CD4-positive, alpha-beta T cell treated with Interleukin-4 for 1 hour (primary cell): ENCODE measurements around the gene EN2.

Experiments
- DNase-seq, 2 donors: peaks; one replicate each; pipeline ENCODE4 v3.0.0-alpha.2; 2020 to 2022

The EN2 gene

DNA sequence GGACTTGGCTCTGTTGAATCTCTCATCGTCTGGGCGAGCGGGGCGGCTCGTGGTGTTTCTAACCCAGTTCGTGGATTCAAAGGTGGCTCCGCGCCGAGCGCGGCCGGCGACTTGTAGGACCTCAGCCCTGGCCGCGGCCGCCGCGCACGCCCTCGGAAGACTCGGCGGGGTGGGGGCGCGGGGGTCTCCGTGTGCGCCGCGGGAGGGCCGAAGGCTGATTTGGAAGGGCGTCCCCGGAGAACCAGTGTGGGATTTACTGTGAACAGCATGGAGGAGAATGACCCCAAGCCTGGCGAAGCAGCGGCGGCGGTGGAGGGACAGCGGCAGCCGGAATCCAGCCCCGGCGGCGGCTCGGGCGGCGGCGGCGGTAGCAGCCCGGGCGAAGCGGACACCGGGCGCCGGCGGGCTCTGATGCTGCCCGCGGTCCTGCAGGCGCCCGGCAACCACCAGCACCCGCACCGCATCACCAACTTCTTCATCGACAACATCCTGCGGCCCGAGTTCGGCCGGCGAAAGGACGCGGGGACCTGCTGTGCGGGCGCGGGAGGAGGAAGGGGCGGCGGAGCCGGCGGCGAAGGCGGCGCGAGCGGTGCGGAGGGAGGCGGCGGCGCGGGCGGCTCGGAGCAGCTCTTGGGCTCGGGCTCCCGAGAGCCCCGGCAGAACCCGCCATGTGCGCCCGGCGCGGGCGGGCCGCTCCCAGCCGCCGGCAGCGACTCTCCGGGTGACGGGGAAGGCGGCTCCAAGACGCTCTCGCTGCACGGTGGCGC is at the start of gene EN2:
EN2 (plus strand) TSS at position 19 of the 767 bp plus-strand sequence; CDS start at position 268, 249 bp downstream.
- no peak for DNase-seq

DNA sequence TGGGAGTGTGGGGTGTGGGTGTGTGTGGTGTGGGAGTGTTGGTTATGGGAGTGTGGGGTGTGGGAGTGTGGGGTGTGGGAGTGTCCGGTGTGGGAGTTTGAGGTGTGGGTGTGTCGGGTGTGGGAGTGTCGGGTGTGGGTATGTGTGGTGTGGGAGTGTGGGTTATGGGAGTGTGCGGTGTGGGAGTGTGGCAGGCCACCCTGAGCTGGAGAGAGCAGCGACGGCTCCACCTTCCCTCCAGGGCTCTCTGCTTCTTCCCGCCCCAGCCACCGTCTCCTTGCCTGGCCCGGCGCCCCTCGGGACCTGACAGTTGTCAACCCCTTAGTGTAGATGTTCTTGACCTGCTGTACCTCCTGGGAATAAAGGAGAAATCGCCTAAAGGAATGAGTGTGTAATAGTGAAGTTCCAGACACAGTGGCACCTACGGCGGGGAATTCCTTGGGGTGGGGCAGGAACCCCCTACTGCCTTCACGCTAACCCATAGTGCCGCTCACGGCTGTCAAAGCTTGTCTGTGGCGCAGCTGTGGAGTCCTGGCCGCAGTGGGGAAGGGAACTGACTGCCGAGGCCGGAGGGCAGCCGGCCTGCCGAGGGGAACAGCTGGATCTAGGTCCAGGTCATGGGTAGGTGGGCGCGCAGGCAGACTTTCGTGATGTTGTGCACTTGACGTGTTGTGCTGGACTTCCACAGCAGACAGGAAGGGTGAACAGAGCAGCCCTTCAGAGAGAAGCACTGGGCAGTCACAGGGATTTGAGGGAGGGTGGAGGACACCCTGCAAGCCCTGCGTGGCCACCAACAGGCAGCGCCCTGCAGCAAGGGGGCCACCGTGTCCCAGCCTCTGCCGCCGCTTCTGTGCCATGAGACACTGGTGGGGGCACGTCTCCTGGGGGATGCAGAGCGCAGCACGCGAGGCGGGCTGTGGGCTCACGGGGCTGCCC is 49.0 kb upstream of the EN2 start:
- DNase-seq = no peak

DNA sequence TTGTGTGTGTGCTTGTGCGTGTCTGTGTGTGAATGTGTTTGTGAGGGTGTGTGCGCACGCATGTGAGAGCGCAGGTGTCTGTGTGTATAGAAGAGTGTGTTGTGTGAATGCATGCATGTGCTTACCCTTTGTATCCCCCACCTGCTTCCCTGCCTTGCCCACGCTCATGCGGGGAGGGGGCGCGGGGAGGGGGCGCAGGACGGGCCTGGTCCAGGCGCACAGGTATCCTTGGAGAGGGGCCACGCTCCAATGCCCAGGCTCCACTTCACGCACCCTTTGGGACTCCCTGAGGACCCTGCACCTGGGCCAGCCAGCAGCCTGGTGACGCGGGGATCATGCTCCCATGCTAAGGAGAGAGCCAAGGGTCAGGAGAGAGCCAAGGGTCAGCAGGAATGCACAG is 47.9 kb upstream of the EN2 start:
- no peak for DNase-seq

DNA sequence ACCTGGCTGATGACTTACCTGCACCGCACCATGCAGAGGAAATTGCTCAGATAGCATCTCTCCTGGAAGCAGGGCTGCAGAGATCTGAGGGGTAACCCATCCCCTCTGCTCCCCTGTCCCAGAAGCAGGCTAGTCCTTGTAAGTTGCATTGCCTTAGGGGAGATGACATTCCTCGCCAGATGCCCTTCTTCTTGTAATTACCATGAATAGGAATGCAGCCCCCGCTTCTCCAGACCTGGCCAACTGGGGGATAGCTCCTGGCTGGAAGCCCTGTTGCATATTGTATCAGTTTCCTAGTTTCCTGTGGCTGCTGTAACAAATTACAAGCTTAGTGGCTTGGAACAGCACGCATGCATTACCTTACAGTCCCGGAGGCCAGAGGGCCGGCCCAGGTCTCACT is 47.5 kb upstream of the EN2 start:
- DNase-seq = no peak

DNA sequence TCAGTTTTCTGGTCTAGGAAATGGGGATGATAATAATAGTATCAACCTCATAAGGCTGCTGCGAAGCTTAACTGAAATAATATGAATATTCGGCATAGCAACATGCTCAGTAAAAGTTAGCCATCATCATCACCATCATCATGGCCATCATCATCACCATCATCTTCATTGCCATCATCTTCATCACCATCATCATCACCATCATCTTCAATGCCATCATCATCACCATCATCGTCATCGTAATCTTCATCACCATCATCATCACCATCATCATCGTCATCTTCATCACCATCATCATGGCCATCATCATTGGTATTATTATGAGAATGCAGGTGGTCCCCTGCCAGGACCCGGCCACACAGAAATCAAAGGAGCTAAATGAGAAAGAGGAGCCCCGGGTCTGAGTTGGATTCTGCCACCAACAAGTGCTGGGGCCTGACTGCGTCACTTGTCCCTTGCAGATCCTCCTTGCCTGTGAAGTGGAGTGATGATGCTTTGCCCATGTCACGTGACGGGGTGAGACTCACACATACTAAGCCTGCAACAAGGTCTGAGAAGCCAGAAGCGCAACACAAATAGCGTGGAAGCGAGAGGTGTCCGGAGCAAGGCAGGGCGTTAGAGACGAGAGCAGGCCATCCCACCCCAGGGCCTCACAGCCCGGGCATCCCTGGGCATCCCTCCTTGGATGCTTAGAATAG is 46.1 kb upstream of the EN2 start:
- no peak for DNase-seq

DNA sequence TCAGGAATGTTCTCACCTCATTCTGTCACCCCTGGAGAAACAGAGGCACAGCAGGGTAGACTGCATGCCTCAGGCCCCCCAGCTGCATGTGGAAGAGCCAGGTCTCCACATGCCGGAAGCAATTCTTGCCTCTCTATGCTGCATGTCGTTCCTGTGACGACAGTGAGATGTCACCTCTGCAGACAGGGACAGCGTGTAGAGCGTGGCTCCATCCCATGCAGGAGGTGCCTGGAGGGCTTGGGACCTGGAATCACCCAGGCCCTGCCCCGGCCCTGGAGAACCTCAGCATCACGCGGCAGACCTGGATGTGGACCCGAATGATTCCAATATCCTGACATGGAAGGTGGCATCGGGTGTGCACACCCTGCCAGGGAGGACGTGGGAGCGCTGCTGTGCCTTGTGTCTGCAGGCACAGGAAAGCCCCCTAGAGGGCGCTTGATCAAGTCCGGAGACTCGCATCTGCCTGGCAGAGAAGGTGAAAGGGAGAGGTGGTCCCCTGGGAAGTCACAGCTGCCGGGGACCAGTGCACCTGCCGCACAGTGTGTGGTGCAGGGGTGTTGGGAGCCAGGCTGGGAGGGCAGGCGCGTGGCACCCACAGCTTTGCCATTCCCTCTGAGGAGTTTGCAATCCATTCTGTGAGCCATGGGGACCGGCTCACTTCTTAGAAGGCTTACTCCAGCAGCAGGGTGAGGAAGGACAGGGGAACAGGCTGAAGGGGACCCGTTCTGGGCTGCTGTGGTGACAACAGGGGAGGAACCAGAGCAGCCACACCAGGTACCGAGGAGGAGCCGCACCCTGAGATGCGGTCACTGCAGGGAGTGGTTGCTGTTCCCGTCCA is 45.3 kb upstream of the EN2 start:
- DNase-seq = peak; percentile 16 to 23

DNA sequence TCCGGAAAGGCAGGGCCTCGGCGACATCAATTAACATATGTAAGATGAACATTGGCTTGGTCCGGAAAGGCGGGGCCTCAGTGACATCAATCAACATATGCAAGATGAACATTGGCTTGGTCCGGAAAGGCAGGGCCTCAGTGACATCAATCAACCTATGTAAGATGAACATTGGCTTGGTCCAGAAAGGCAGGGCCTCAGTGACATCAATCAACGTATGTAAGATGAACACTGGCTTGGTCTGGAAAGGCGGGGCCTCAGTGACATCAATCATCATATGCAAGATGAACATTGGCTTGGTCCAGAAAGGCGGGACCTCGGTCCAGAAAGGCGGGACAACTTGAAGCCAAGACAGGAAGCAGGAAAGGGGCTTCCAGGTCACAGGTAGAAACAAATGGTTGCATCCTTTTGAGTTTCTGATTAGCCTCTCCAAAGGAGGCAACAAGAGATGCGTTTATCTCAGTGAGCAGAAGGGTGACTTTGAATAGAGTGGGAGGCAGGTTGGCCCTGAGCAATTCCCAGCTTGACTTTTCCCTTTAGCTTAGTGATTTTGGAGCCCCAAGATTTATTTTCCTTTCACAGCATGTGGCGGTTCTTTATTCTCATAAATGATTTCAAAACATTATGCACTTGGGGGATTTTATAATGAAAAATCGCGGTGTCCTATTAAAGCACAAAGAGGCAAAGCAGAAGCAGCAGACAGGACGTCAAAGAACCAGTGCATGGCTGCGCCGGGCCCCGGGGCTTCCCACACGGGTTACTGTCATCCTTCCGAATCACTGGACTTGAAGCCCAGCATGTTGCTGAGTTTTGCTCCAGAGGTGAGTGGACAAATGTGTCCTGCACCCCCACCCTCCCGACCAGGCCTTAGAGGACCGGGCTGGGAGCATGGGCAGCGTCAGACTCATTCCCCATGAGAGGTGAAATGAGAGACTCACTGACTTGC is 43.1 kb upstream of the EN2 start:
- no peak for DNase-seq

DNA sequence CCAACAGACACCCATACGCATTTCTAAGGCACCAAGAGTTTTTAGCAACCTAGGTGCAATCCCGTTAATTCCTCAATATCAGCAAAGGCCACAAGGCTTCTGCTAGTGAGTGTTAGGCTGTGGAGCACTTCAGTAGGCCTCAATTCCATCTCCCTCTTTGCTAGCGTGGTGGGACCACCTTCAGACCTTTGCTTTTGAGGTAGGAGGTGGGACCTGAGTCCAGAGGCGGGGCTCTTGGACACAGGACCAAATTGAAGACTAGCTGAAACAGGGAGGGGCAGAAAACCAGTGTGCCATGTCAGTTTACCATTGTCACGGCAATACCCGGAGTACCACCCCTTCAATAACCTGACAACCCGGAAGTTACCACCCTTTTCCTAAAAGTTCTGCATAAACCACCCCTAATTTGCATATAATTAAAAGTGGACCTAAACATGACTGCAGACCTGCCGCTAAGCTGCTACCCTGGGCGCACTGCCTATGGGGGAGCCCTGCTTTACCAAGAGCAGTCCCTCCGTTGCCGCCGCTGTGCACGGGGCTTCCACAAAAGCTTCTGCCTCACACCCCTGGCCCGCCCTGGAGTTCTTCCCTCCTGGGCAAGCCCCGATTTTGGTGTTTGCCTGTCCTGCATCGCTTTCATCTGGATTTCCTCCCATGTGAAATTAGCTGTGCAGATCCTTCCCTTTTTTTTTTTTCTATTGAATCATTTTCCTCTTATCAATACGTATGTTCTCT is 41.1 kb upstream of the EN2 start:
- DNase-seq = no peak

DNA sequence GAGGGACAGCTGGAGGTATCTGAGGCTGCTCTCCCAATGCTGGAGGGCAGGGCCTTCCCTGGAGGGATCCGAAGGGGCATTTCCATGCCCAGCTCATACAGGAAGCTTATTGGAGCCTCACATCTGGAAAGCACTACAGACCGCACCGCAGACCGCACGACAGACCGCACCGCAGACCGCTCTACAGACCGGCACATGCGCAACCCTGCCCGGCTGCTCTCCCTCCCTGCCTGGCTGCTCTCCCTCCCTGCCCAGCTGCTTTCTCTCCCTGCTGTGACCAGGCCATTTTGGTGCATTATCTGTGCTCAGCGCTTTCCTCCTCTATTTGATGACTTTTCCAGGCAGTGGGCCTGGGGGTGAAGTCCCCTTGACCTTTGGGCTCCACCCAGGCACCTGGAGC is 39.6 kb upstream of the EN2 start:
- DNase-seq = no peak

DNA sequence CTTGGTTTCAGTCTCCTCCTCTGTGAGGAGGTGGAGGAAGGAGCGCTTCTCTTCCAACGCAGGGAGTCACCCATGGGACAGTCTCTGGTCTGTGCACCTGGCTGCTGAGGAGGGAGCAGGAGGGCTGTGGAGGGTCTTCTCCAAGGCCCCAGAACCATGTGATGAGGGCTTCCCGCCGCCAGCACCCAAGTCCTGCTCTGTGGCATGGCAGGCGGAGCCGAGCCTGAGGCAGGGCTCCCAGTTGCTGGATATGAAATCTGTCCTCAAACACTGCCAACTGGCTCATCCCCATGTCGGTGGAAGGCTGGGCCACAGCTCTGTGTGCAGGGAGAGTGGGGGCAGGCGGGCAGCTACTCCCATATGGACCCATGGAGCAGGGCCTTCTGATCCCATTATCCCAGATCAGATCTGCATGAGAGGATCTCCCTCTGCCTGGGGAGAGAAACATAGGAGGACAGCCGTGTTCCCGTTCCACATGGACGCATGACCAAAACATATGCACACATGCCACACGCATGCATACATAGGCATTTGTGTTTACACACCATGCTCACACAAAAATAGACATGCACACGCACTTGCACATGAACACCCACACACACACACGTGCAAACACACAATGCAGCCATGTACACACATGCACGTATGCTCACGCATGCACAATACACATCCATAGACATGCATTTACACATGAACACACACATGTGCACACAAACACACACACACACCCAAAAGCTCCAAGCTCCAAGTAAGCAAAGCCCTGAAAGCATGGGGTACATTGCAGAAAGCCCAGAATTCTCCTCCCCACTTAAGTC is 38.8 kb upstream of the EN2 start:
- no peak for DNase-seq

DNA sequence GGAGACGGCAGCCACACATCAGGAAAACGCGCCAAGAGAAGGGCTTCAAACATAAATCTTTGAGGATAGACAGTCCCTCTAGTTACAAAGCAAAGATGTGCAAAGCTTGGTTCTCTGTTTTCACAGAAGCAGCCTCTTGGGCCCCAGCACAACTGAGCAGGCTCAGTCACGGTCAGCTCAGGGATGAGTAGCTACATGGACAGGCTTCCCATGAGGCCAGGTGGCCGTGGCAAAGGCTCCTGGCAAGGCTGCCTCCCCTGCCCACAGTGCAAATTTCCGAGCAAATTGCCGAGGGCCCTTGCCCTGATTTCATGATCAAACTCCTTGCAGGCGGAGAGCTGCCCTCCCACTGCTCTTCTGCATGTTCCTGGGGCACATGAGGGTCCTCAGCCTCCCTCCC is 37.8 kb upstream of the EN2 start:
- DNase-seq = no peak

DNA sequence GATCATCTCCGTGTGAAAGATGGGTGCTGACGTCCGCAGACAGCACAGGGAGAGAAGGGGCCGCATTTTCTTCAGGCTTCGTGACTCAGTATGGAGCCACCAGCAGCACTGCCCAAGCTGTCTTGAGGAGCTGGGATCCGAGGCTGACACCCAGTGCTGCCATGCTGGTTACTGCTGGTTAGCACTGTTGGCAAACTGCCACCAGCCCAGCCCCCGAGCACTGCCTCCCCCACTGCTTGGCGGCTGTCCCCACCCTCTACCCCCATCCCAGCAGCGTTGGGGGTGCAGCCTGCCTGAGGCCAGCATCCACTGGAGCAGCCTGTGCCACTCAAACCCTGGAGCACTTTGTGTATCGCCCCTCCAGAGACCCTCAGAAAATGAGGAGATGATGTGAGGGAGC is 35.8 kb upstream of the EN2 start:
- no peak for DNase-seq

DNA sequence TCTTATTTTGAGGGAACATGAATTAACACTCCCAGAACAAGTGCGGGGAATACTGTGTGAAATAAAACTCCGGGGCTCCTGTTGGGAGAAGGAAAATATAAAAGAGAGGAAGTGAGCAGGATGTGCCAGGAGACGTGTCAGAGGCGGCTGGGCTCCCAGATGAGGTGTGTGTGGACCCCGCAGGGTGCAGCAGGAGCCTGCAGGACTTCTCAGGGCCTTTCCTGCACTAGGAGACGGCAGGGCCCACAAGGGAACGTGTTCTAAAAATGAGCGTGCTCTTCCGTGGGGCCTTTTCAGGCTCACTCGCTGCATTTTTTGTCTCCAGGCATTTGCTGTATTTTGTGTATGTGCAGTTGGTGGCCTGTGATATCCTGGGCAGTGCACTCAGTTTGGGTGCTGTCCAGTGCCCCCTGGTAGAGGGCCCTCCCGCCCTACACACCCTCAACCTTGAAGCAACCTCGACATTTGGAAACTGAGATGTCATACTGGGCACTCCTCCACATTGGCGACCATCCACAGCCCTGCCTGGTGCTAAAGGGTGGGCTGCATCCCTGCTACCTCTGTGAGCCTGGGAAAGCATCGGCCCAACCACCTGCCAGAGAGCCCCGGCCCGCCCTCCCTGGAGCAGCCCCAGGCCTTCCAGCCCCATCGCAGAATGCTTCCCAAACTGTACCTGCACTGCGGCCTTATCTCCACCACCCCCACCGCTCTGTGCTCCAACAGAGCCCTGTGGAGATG is 35.2 kb upstream of the EN2 start:
- DNase-seq = no peak

DNA sequence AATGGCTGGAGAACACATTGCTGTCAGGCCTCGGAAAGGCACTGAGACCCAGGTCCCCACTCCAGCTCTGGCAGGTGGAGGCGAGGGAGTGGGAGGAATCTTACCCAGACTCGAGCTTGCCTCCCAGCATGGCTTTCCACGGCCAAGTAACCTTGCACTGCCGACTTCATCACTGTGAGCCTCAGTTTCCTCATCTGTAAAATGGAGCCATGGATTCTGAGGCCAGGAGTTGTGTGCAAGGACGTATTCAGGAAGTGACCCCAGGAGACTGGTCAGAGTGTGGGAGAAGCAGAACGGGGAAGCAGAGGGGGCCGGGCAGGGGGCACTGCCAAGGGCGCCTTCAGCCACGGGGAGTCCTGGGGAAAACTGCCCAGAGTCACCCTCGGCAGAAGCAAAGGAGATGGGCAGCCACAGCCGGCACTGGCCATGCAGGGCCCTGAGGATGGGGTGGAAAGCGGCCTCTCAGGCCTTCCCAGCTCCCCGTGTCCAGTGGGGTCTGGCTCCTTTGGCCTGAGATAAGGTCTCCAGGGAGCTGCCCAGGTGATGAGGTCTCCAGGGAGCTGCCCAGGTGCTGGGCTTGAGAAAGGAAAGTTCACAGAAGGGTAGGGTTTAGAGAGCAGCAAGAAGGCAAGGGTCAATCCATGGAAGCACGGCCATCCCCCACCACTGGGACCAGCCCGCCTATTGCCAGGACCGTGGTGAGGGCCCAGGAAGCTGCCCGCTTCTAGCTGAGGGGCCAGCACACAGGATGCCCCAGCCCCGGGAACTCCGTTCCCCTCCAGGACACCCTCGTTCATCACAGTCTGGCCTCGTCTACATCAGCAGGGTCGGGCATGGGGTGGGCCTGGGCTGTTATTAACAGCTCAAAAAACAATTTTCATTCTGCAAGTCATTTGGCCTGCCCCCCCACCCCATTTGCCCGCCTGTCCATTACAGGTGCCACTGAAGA is 34.3 kb upstream of the EN2 start:
- no peak for DNase-seq

DNA sequence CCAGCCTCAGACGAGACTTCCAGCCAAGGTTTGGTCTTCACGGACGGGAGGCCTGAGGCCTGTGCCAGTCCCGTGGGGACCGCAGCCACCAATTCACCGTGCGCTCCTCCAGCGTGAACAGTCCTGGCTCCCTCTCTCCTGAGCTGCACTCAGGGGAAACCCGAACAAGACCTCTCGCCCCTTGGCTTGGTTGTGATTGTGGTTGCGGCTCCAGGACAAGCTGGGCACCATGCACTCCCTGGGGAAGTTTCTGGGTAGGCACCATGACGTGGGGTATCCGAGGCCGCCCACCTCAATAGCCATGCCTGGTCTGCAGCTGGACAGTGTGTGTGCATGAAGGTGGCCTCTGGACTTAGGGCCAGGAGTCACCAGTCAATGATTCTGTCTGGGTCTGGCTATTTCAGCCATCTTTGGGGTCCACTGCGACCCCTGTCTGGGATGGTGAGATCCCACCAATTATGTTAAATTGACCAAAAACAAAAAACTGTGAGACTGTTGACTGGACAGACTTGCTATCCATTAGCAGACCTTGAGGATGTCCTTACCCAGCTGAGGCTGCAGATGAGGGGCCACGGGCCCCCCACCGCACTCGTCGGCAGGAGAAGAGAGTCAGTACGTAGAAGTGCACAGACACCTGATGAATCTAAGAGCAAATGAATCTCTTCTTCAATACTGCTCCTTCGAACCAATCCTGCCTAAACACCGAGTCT is 33.5 kb upstream of the EN2 start:
- no peak for DNase-seq

DNA sequence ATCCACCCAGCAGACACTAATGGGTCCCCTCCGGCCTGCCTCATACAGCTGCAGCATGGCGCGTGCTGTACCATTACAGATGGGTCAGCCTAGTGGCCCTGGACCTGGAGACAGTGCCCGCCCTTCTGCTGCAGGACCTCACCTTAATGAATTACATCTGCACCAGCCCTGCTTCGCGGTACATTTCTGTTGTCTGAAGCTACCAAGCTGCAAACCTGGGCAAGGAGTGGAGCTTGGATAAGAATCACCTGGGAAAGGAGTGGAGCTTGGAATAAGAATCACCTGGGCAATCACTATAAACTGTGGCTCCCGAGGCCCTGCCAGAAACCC is 33.0 kb upstream of the EN2 start:
- DNase-seq = no peak

DNA sequence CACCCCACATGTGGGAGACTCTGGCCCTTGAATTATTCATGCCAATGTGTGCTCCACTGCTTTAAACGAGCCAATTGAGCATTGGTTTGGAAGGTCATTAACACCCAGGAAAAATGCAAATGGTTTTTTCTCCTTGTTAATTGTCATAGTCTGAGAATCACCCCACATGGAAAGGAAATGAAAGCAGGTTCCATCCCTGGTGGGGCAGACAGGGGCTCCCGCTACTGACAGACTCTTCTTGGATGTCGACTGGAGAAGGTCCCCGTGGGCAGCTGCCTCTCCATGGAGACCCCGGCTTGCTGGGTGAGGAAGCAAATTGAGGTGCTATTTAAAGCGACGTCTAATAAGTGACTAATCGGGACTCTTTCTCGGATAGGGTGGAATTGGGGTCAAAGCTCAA is 32.0 kb upstream of the EN2 start:
- no peak for DNase-seq
